Stomach (tissue), 4 donors: ENCODE results near the gene SLC30A9.

ENCODE experiments used
- CTCF ChIP-seq, 7 experiments: fragments of 450-650 bp in 4 of 7; fragments of 200-600 bp in 3 of 7; sonication (generic) in 3 of 7; IDR thresholded peaks; one replicate each; pipeline ENCODE4 v1.5.1; 2016 to 2019; ENCODE audit warnings: antibody characterized with exemption in 7 of 7, control low read depth in 2 of 7, mild to moderate bottlenecking in 1 of 7
- EP300 ChIP-seq: sonication (generic); formaldehyde crosslinking; IDR thresholded peaks from one replicate; pipeline ENCODE4 v1.6.1; 2017; ENCODE audit warnings: antibody characterized with exemption
- POLR2A ChIP-seq, 4 donors: fragments of 450-650 bp; IDR thresholded peaks; one replicate each; pipeline ENCODE4 v1.6.1; 2016; ENCODE audit warnings: antibody characterized with exemption in 4 of 4, control low read depth in 2 of 4, mild to moderate bottlenecking in 1 of 4, moderate library complexity in 1 of 4

- TF ChIP-seq EP300 (no peak), CTCF (IDR thresholded peaks at IDR 0.05) (no peak), POLR2A (IDR thresholded peaks at IDR 0.05) (no peak)
These were observed 12.6 kb upstream of the SLC30A9 start for GRCh38 chr4:41977709-41978108.
